GM04504 (cell line): ENCODE measurements around the gene OPN1MW2.
"Not testable (repeated sequence)": the region's sequence is repeated elsewhere in the genome, so short reads cannot be mapped to it uniquely, and the experiment has no call there.

ENCODE experiments used
- DNase-seq: peaks from one replicate; pipeline ENCODE4 v3.0.0-alpha.2; 2012; ENCODE audit warnings: low read depth

The OPN1MW2 gene

GRCh38 chrX:154219456-154219855 is at the start of gene OPN1MW2:
OPN1MW2 (plus strand) TSS chrX:154219756; CDS start chrX:154219816, 60 bp downstream.
- not testable (repeated sequence) for DNase-seq

- not testable (repeated sequence) for DNase-seq
Measured at GRCh38 chrX:154172535-154172943, 47.0 kb upstream of the OPN1MW2 start.

- not testable (repeated sequence) for DNase-seq
Measured at GRCh38 chrX:154174356-154174755, 45.2 kb upstream of the OPN1MW2 start.

GRCh38 chrX:154182296-154182695 is 37.3 kb upstream of the OPN1MW2 start, which contains the start of gene OPN1MW:
OPN1MW (plus strand) TSS chrX:154182596; CDS start chrX:154182678, 82 bp downstream.
- not testable (repeated sequence) for DNase-seq

GRCh38 chrX:154183794-154184193 is 35.8 kb upstream of the OPN1MW2 start:
- not testable (repeated sequence) for DNase-seq

GRCh38 chrX:154192846-154193245 is 26.7 kb upstream of the OPN1MW2 start:
- not testable (repeated sequence) for DNase-seq

- DNase-seq = not testable (repeated sequence)
Measured at GRCh38 chrX:154194316-154194715, 25.2 kb upstream of the OPN1MW2 start.

GRCh38 chrX:154196466-154196865 is 23.1 kb upstream of the OPN1MW2 start:
- DNase-seq = not testable (repeated sequence)

- DNase-seq = not testable (repeated sequence)
Measured at GRCh38 chrX:154209670-154210418, 9.7 kb upstream of the OPN1MW2 start.

- DNase-seq = not testable (repeated sequence)
Measured at GRCh38 chrX:154211057-154211456, 8.5 kb upstream of the OPN1MW2 start.

GRCh38 chrX:154211499-154211898 is 8.1 kb upstream of the OPN1MW2 start:
- not testable (repeated sequence) for DNase-seq

GRCh38 chrX:154225292-154225691 is 5.7 kb downstream of the OPN1MW2 start:
- DNase-seq = not testable (repeated sequence)

- not testable (repeated sequence) for DNase-seq
Measured at GRCh38 chrX:154226706-154227105, 7.2 kb downstream of the OPN1MW2 start.

GRCh38 chrX:154231443-154231842 is 11.9 kb downstream of the OPN1MW2 start:
- DNase-seq = not testable (repeated sequence)

- not testable (repeated sequence) for DNase-seq
Measured at GRCh38 chrX:154233620-154234019, 14.1 kb downstream of the OPN1MW2 start.

- DNase-seq = not testable (repeated sequence)
Measured at GRCh38 chrX:154238939-154239559, 19.5 kb downstream of the OPN1MW2 start.

GRCh38 chrX:154239982-154240503 is 20.5 kb downstream of the OPN1MW2 start:
- DNase-seq = not testable (repeated sequence)

GRCh38 chrX:154247377-154248045 is 28.0 kb downstream of the OPN1MW2 start:
- DNase-seq = not testable (repeated sequence)

- not testable (repeated sequence) for DNase-seq
Measured at GRCh38 chrX:154248076-154248475, 28.5 kb downstream of the OPN1MW2 start.

- DNase-seq = not testable (repeated sequence)
Measured at GRCh38 chrX:154257282-154257681, 37.7 kb downstream of the OPN1MW2 start, which contains the start of gene OPN1MW3. OPN1MW3 (plus strand) TSS chrX:154257582; CDS start chrX:154257620, 38 bp downstream.

GRCh38 chrX:154258711-154259110 is 39.2 kb downstream of the OPN1MW2 start:
- not testable (repeated sequence) for DNase-seq

GRCh38 chrX:154263072-154263471 is 43.5 kb downstream of the OPN1MW2 start:
- not testable (repeated sequence) for DNase-seq
